HepG2 (cell line): Measurements from ENCODE around the gene ZMYND12. TPM values are rescaled to one million over a fixed set of nuclear protein-coding genes. Genes with fewer than 3 reads are reported as not detected.

ENCODE experiments used
- ATAC-seq: fragments of 200-7000 bp; cut with Tn5 transposase; 3 replicates; pipeline ENCODE4 v1.9.1; 2020; ENCODE audit warnings: mild to moderate bottlenecking, moderate library complexity
- BruUV-seq: library from RNA; stranded (reverse); fragments of 400-500 nt; replicated peaks from 2 replicates; lab custom pipeline; 2021; lab: Mats Ljungman, UMichigan
- CTCF ChIA-PET: fragments of 300-600 bp; formaldehyde crosslinking; extraction: SDS; loops from one replicate; lab custom pipeline; 2021; ENCODE audit warnings: low total read pairs, inconsistent platforms, low intra/inter-chr PET ratio; lab: Yijun Ruan, JAX
- POLR2A ChIA-PET: fragments of 350-600 bp; sonication (Branson Sonifier 250); formaldehyde crosslinking; loops from one replicate; lab custom pipeline; 2020; ENCODE audit warnings: antibody characterized with exemption, inconsistent platforms; lab: Yijun Ruan, JAX
- DNase-seq: peaks from one replicate; pipeline ENCODE4 v3.0.0-alpha.2; 2015; ENCODE audit warnings: low spot score
- FAIRE-seq: peaks from 3 replicates; lab custom pipeline; 2011; peaks lifted over from hg19 to GRCh38; lab: Jason Lieb, UNC
- H2AFZ ChIP-seq: one replicate; pipeline ENCODE4 v1.6.1; 2011; ENCODE audit warnings: low read length, inconsistent platforms
- H3K27ac ChIP-seq: fragments of 300-600 bp; 3 replicates; pipeline ENCODE4 v1.8.0; 2011; ENCODE audit warnings: mixed run types, mild to moderate bottlenecking, mixed read lengths, low read length, inconsistent platforms; ENCODE audit not compliant: insufficient read depth; ENCODE audit errors: extremely low read length
- H3K27me3 ChIP-seq, 2 experiments: fragments of 200-600 bp in 1 of 2; 2 replicates in 1 of 2; 3 replicates in 1 of 2; pipeline versions ENCODE4 v1.6.0 to v1.8.0; 2011; ENCODE audit warnings: low read length in 2 of 2, mild to moderate bottlenecking in 2 of 2, moderate library complexity in 2 of 2, inconsistent platforms in 1 of 2; ENCODE audit not compliant: insufficient read depth in 2 of 2, control insufficient read depth in 1 of 2
- H3K36me3 ChIP-seq, 2 experiments: fragments of 200-600 bp in 1 of 2; replicated peaks in 1 of 2; 2 replicates in 1 of 2; 3 replicates in 1 of 2; pipeline versions ENCODE4 v1.5.1 to v1.8.0; 2011; ENCODE audit warnings: low read length in 2 of 2, inconsistent platforms in 1 of 2; ENCODE audit not compliant: insufficient read depth in 2 of 2, control insufficient read depth in 1 of 2
- H3K4me1 ChIP-seq: 2 replicates; pipeline ENCODE4 v1.5.1; 2012; ENCODE audit warnings: low read length, inconsistent platforms; ENCODE audit not compliant: insufficient read depth
- H3K4me2 ChIP-seq: 2 replicates; pipeline ENCODE4 v1.6.0; 2011; ENCODE audit warnings: low read depth, low read length, inconsistent platforms
- H3K4me3 ChIP-seq, 3 experiments: fragments of 200-600 bp in 1 of 3; sonication (generic), shearing (Covaris generic) in 1 of 3; replicated peaks in 1 of 3; 2 replicates each; pipeline ENCODE4 v1.5.1; 2011 to 2016; ENCODE audit warnings: low read length in 3 of 3, inconsistent platforms in 2 of 3, low read depth in 2 of 3, mild to moderate bottlenecking in 2 of 3, control low read depth in 1 of 3, mixed read lengths in 1 of 3; ENCODE audit not compliant: insufficient read depth in 1 of 3
- H3K79me2 ChIP-seq: one replicate; pipeline ENCODE4 v1.6.1; 2011; ENCODE audit warnings: low read length, inconsistent platforms; ENCODE audit not compliant: insufficient read depth
- H3K9ac ChIP-seq: 2 replicates; pipeline ENCODE4 v1.6.0; 2011; ENCODE audit warnings: mild to moderate bottlenecking, low read depth, low read length, inconsistent platforms; ENCODE audit not compliant: insufficient read depth
- H3K9me3 ChIP-seq: 2 replicates; pipeline ENCODE4 v1.5.1; 2012; ENCODE audit warnings: mild to moderate bottlenecking, low read length
- H4K20me1 ChIP-seq: 2 replicates; pipeline ENCODE4 v1.6.0; 2011; ENCODE audit warnings: inconsistent platforms, mild to moderate bottlenecking, low read length, moderate library complexity; ENCODE audit not compliant: insufficient read depth
- CC2D1A ChIP-seq: sonication (generic); formaldehyde crosslinking; IDR thresholded peaks from 2 replicates; pipeline ENCODE4 v1.8.1; 2023; ENCODE audit warnings: mild to moderate bottlenecking, missing genetic modification reagents
- CCAR2 ChIP-seq: fragments of 200-400 bp; formaldehyde crosslinking; optimal IDR thresholded peaks from 2 replicates; pipeline ENCODE3; 2018; ENCODE audit warnings: low read depth, mild to moderate bottlenecking, low read length, moderate library complexity
- CEBPG ChIP-seq: IDR thresholded peaks from 2 replicates; pipeline ENCODE4 v1.6.1; 2016
- CEBPZ ChIP-seq: IDR thresholded peaks from 2 replicates; pipeline ENCODE4 v1.6.1; 2012; ENCODE audit warnings: low read length, improper control_type of control experiment
- CSRNP2 ChIP-seq: sonication (generic); formaldehyde crosslinking; conservative IDR thresholded peaks from 2 replicates; pipeline ENCODE4 v1.8.0; 2022; ENCODE audit warnings: low read depth, missing genetic modification reagents
- ELF1 ChIP-seq: sonication (generic); formaldehyde crosslinking; IDR thresholded peaks from 2 replicates; pipeline ENCODE4 v1.4.0; 2020; ENCODE audit warnings: missing genetic modification reagents
- HDAC6 ChIP-seq: fragments of 200-600 bp; sonication (generic); IDR thresholded peaks from 2 replicates; pipeline ENCODE4 v1.7.0; 2017; ENCODE audit warnings: mild to moderate bottlenecking, antibody characterized with exemption, low read length, low read depth
- MAFF ChIP-seq: IDR thresholded peaks from 2 replicates; pipeline ENCODE4 v1.6.1; 2011; ENCODE audit warnings: low read depth, low read length, improper control_type of control experiment
- MLX ChIP-seq: IDR thresholded peaks from 2 replicates; pipeline ENCODE4 v1.6.1; 2016
- NCOA1 ChIP-seq: sonication (generic); formaldehyde crosslinking; IDR thresholded peaks from 2 replicates; pipeline ENCODE4 v1.9.0; 2021; ENCODE audit warnings: missing genetic modification reagents
- SIX1 ChIP-seq: sonication (generic); formaldehyde crosslinking; IDR thresholded peaks from 2 replicates; pipeline ENCODE4 v1.4.0; 2020; ENCODE audit warnings: missing genetic modification reagents, borderline replicate concordance
- SIX4 ChIP-seq: sonication (generic); formaldehyde crosslinking; IDR thresholded peaks from 2 replicates; pipeline ENCODE4 v1.4.0; 2020; ENCODE audit warnings: missing genetic modification reagents
- SUZ12 ChIP-seq: fragments of 150-350 bp; IDR thresholded peaks from 2 replicates; pipeline ENCODE4 v1.6.1; 2014; ENCODE audit warnings: low read depth, low read length
- THAP9 ChIP-seq: sonication (generic); formaldehyde crosslinking; IDR thresholded peaks from 2 replicates; pipeline ENCODE4; 2020; ENCODE audit warnings: missing genetic modification reagents, mild to moderate bottlenecking, borderline replicate concordance
- TRIM22 ChIP-seq: fragments of 450-650 bp; IDR thresholded peaks from 2 replicates; pipeline ENCODE4 v1.6.1; 2017
- ZNF775 ChIP-seq: sonication (generic); formaldehyde crosslinking; IDR thresholded peaks from 2 replicates; pipeline ENCODE4 v1.4.0; 2020; ENCODE audit warnings: missing genetic modification reagents, mild to moderate bottlenecking, moderate library complexity, borderline replicate concordance
- ZNF781 ChIP-seq: sonication (generic); formaldehyde crosslinking; IDR thresholded peaks from 2 replicates; pipeline ENCODE4 v1.5.1; 2020; ENCODE audit warnings: borderline replicate concordance, mild to moderate bottlenecking, missing genetic modification reagents; ENCODE audit errors: not compliant biosample characterization
- WGBS: methylation state at CpG from one replicate; pipeline ENCODE4 v1.1.6; 2017; ENCODE audit warnings: low lambda C conversion rate; 5-methylcytosine and 5-hydroxymethylcytosine counted together
- in situ Hi-C: cut with HindIII; loops from 2 replicates; pipeline ENCODE4 v1.10.0; 2017; ENCODE audit warnings: low pct_unique_long_range_greater_than_20kb; ENCODE audit not compliant: extremely low pct_ligation_motif_present
- intact Hi-C: fragments of 100-400 bp; cut with micrococcal nuclease; formaldehyde crosslinking; loops from one replicate; pipeline ENCODE4 v1.10.0; 2022; ENCODE audit not compliant: unreplicated experiment
- polyA plus RNA-seq, 8 experiments: library from polyadenylated mRNA; depleted of rRNA in 3 of 8; stranded (reverse) in 7 of 8; unstranded in 1 of 8; fragments of >200 nt; fragmentation: Illumina TruSeq in 4 of 8; extraction: Trizol in 4 of 8; gene quantifications; 2 replicates each; pipeline versions ENCODE4 v1.2.1 to v1.2.3, GENCODE V29; 2011 to 2016; ENCODE audit warnings: low read depth in 4 of 8, missing spikeins in 1 of 8, mixed read lengths in 1 of 8; ENCODE audit not compliant: insufficient read depth in 1 of 8
- total RNA-seq, 5 experiments: library from RNA; depleted of rRNA; stranded (reverse); fragments of >200 nt; fragmentation: Illumina TruSeq; extraction: Trizol; gene quantifications; 2 replicates each; pipeline ENCODE4 v1.2.3, GENCODE V29; 2016; ENCODE audit warnings: low read depth in 1 of 5

Gene ZMYND12
- total and polyA plus RNA-seq, 2 of the 13 experiments (the other 11 are each of a cell fraction or from before 2014, with no cell fraction given): 0.13 to 0.71 TPM

- H2AFZ ChIP-seq: no peak overlapping the region
- intact Hi-C loops: no loop called here
- CTCF ChIA-PET: no interaction called here
- POLR2A ChIA-PET: no interaction called here
- no peaks in the 10 kb centered on the region for H4K20me1 ChIP-seq
- FAIRE-seq (no peak), ATAC-seq (no peak), DNase-seq (no peak)
- H3K4me2 ChIP-seq: no peak overlapping the region
- peaks cover 0 to 18% of the 10 kb centered on the region in 2 experiments; a peak in 1 of 5 replicates for H3K27me3 ChIP-seq
- no peak overlapping the region for H3K27ac ChIP-seq
- no TSS peak for BruUV-seq
- H3K79me2 ChIP-seq: no peaks in the 10 kb centered on the region
- no peak overlapping the region for H3K4me3 ChIP-seq
- no peaks in the 10 kb centered on the region for H3K9me3 ChIP-seq
- WGBS: 34% methylated on average over 4 of the region's 4 CpGs
- in situ Hi-C loops: no loop called here
- peaks cover 1% of the 10 kb centered on the region for H3K4me1 ChIP-seq
- H3K9ac ChIP-seq: no peak overlapping the region
- no peaks in the 10 kb centered on the region for H3K36me3 ChIP-seq
- TF ChIP-seq CCAR2 (no peak), TRIM22 (no peak), CEBPG (CRISPR knock-in tag) (no peak), CC2D1A (CRISPR knock-in tag) (no peak), SIX1 (CRISPR knock-in tag) (no peak), SUZ12 (no peak), HDAC6 (no peak), ZNF781 (no peak), MLX (CRISPR knock-in tag) (no peak), NCOA1 (CRISPR knock-in tag) (no peak), ZNF775 (CRISPR knock-in tag) (no peak), ELF1 (CRISPR knock-in tag) (no peak), CEBPZ (no peak), SIX4 (CRISPR knock-in tag) (no peak), MAFF (no peak), CSRNP2 (no peak), THAP9 (CRISPR knock-in tag) (no peak)
These were observed 31.6 kb downstream of the ZMYND12 start for GRCh38 chr1:42424201-42424600.
